ENCODE results near the gene SPINT3.

SPINT3 gene

GRCh38 chr20:45467861-45468260 is 47.6 kb downstream of the SPINT3 start:
- POLR2A ChIA-PET (ENCODE audit: low non-redundant PET): no interaction called here
- no peak for TF ChIP-seq CTCF (conservative IDR thresholded peaks at IDR 0.05; ENCODE audit: low read depth)
- DNase-seq (ENCODE audit: low spot score): no peak
- CTCF ChIA-PET: interaction anchor here (0.6 to 1.4 kb wide), 6 partner anchors 21 to 690 kb away, joined by 3 to 4 read pairs (median 3); no protein-coding TSS in a partner anchor
- no peak overlapping the region for H3K27ac ChIP-seq

GRCh38 chr20:45467172-45467571 is 48.2 kb downstream of the SPINT3 start:
- ChIA-PET CTCF (interaction anchor here (0.5 to 1.4 kb wide), 6 partner anchors 30 to 691 kb away, joined by 3 read pairs; no protein-coding TSS in a partner anchor), POLR2A (ENCODE audit: low non-redundant PET) (no interaction called here)
- no peak for TF ChIP-seq CTCF (conservative IDR thresholded peaks at IDR 0.05; ENCODE audit: low read depth)
- no peak overlapping the region for H3K27ac ChIP-seq
- no peak for DNase-seq (ENCODE audit: low spot score)

GRCh38 chr20:45465491-45466266 is 49.7 kb downstream of the SPINT3 start:
- no peak overlapping the region for H3K27ac ChIP-seq
- POLR2A ChIA-PET (ENCODE audit: low non-redundant PET): no interaction called here
- TF ChIP-seq CTCF (conservative IDR thresholded peaks at IDR 0.05; ENCODE audit: low read depth): no peak
- CTCF ChIA-PET: interaction anchor here (0.6 to 1.7 kb wide), 12 partner anchors 10 to 493 kb away, joined by 3 to 7 read pairs (median 4); no protein-coding TSS in a partner anchor
- DNase-seq (ENCODE audit: low spot score): no peak

GRCh38 chr20:45463709-45464108 is 51.7 kb downstream of the SPINT3 start:
- POLR2A ChIA-PET (ENCODE audit: low non-redundant PET): no interaction called here
- CTCF ChIA-PET: interaction anchor here (0.7 kb wide), 1 partner anchor 218 kb away, joined by 3 read pairs; no protein-coding TSS in a partner anchor
- TF ChIP-seq CTCF (conservative IDR thresholded peaks at IDR 0.05; ENCODE audit: low read depth): no peak

GRCh38 chr20:45462711-45463509 is 52.5 kb downstream of the SPINT3 start:
- POLR2A ChIA-PET (ENCODE audit: low non-redundant PET): interaction anchor here (0.6 kb wide), 1 partner anchor 457 kb away, joined by 3 read pairs; no protein-coding TSS in a partner anchor
- TF ChIP-seq CTCF (conservative IDR thresholded peaks at IDR 0.05; ENCODE audit: low read depth): no peak
- DNase-seq (ENCODE audit: low spot score): no peak
- H3K27ac ChIP-seq: no peak overlapping the region
- CTCF ChIA-PET: interaction anchor here (0.7 kb wide), 2 partner anchors 50 to 155 kb away, joined by 3 to 4 read pairs; partner anchors contain the start of gene MATN4

More at GRCh38 chr20:45463709-45464108, 51.7 kb downstream of the SPINT3 start:
- no peak overlapping the region for H3K27ac ChIP-seq
- DNase-seq (ENCODE audit: low spot score): no peak
